ENCODE results near the gene IFITM1. TPM values are rescaled to one million over a fixed set of nuclear protein-coding genes. Genes with fewer than 3 reads are reported as not detected.

Gene IFITM1
- total RNA-seq, 1 donor from 2014 or later: 13.3 TPM

GRCh38 chr11:282630-283360 is 31.0 kb upstream of the IFITM1 start:
- H3K4me1 ChIP-seq: peaks cover 4% of the 10 kb centered on the region
- no peaks in the 10 kb centered on the region for H3K9me3 ChIP-seq (ENCODE audit: low read depth)
- H3K27me3 Mint-ChIP-seq (ENCODE audit: insufficient read depth, low read depth): peaks cover 19% of the 10 kb centered on the region
- H3F3A ChIP-seq (ENCODE audit: low read depth): no peaks in the 10 kb centered on the region
- no peak overlapping the region for H3K27ac ChIP-seq
- no peaks in the 10 kb centered on the region for H3K36me3 ChIP-seq
- H4K20me1 ChIP-seq (ENCODE audit: low read depth): no peaks in the 10 kb centered on the region
- no peak overlapping the region for H3K4me3 ChIP-seq
- H3K9ac ChIP-seq: no peak overlapping the region
- H3K4me3 Mint-ChIP-seq: peak overlapping the region; percentile 33
- peaks cover 17% of the 10 kb centered on the region for H3K4me1 Mint-ChIP-seq
- no peak overlapping the region for H3K4me2 ChIP-seq
- no peak for DNase-seq (ENCODE audit: low spot score)
- no peak overlapping the region for H2AFZ ChIP-seq (replicated peaks)
- peaks cover 4% of the 10 kb centered on the region for H3K9me3 Mint-ChIP-seq
- peak overlapping the region; percentile 13 for H3K27ac Mint-ChIP-seq
- H3K79me2 ChIP-seq (ENCODE audit: low read depth): no peaks in the 10 kb centered on the region
- H3K27me3 ChIP-seq: peaks cover 19% of the 10 kb centered on the region
- TF ChIP-seq EZH2phosphoT487 (IDR thresholded peaks at IDR 0.05): no peak
- TF ChIP-seq CTCF (IDR thresholded peaks at IDR 0.05): no peak
- no peak for TF ChIP-seq EZH2 (IDR thresholded peaks at IDR 0.05)
- no peaks in the 10 kb centered on the region for H3K36me3 Mint-ChIP-seq

GRCh38 chr11:283405-284104 is 30.3 kb upstream of the IFITM1 start:
- Histone ChIP-seq H4K20me1 (ENCODE audit: low read depth) (no peaks in the 10 kb centered on the region), H3K36me3 (no peaks in the 10 kb centered on the region), H3K4me1 (peaks cover 10% of the 10 kb centered on the region), H3K4me3 (no peak overlapping the region), H2AFZ (replicated peaks) (no peak overlapping the region), H3F3A (ENCODE audit: low read depth) (no peaks in the 10 kb centered on the region), H3K9ac (no peak overlapping the region), H3K4me2 (no peak overlapping the region), H3K27me3 (peaks cover 26% of the 10 kb centered on the region), H3K79me2 (ENCODE audit: low read depth) (no peaks in the 10 kb centered on the region), H3K27ac (no peak overlapping the region), H3K9me3 (ENCODE audit: low read depth) (no peaks in the 10 kb centered on the region)
- TF ChIP-seq CTCF (IDR thresholded peaks at IDR 0.05): no peak
- no peak for TF ChIP-seq EZH2 (IDR thresholded peaks at IDR 0.05)
- no peak for TF ChIP-seq EZH2phosphoT487 (IDR thresholded peaks at IDR 0.05)
- DNase-seq (ENCODE audit: low spot score): no peak
- H3K27me3 Mint-ChIP-seq (ENCODE audit: insufficient read depth, low read depth): peaks cover 19% of the 10 kb centered on the region
- H3K9me3 Mint-ChIP-seq: peaks cover 3% of the 10 kb centered on the region
- no peak overlapping the region for H3K4me3 Mint-ChIP-seq
- peaks cover 19% of the 10 kb centered on the region for H3K4me1 Mint-ChIP-seq
- no peaks in the 10 kb centered on the region for H3K36me3 Mint-ChIP-seq
- peak overlapping the region; percentile 58 for H3K27ac Mint-ChIP-seq

- Histone ChIP-seq H3K79me2 (ENCODE audit: low read depth) (no peaks in the 10 kb centered on the region), H3K27me3 (peaks cover 29% of the 10 kb centered on the region), H3K9me3 (ENCODE audit: low read depth) (no peaks in the 10 kb centered on the region), H3K4me3 (no peak overlapping the region), H3F3A (ENCODE audit: low read depth) (no peaks in the 10 kb centered on the region), H3K9ac (no peak overlapping the region), H3K36me3 (no peaks in the 10 kb centered on the region), H2AFZ (replicated peaks) (no peak overlapping the region), H3K4me2 (no peak overlapping the region), H4K20me1 (ENCODE audit: low read depth) (no peaks in the 10 kb centered on the region), H3K27ac (no peak overlapping the region), H3K4me1 (peaks cover 11% of the 10 kb centered on the region)
- H3K4me3 Mint-ChIP-seq: no peak overlapping the region
- H3K4me1 Mint-ChIP-seq: peaks cover 19% of the 10 kb centered on the region
- H3K27me3 Mint-ChIP-seq (ENCODE audit: insufficient read depth, low read depth): peaks cover 19% of the 10 kb centered on the region
- no peak for TF ChIP-seq EZH2phosphoT487 (IDR thresholded peaks at IDR 0.05)
- H3K36me3 Mint-ChIP-seq: no peaks in the 10 kb centered on the region
- H3K9me3 Mint-ChIP-seq: peaks cover 2% of the 10 kb centered on the region
- no peak overlapping the region for H3K27ac Mint-ChIP-seq
- no peak for DNase-seq (ENCODE audit: low spot score)
Observed at GRCh38 chr11:284105-285020, 29.5 kb upstream of the IFITM1 start.
